ENCODE results near the gene RBPMS2. TPM values are rescaled to one million over a fixed set of nuclear protein-coding genes. Genes with fewer than 3 reads are reported as not detected.

Gene RBPMS2
- total and polyA plus RNA-seq, 2 of the 4 experiments (the other 2 are of a cell fraction) = 2.8 TPM; not detected in 1

DNA sequence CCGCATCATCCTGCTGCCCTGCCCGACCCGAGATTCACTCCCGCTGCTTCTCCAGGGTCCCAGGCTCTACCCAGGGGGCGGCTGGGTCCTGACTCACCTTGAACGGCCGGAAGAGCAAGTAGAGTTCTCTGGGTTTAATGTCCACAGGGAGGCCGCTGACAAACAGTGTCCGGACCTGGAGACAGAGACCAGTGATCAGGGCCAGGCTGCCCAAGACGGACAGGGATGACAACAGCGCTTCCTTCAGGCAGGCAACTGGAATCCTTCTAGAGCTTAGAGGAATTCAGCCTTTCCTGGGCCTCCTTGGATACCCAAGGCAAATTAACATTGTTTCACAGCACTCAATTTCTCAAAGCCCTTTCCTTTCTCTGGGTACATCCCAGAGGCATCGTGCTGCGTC is 23.9 kb downstream of the RBPMS2 start:
- Histone ChIP-seq H4K20me1 (ENCODE audit: insufficient read depth, low read length) (peaks cover 5% of the 10 kb centered on the region; the same call in 1 of the 2 replicates), H3K56ac (ENCODE audit: extremely low read depth, insufficient read depth, low read length) (no peak overlapping the region)
- dilution Hi-C loops (cut with HindIII; ENCODE audit: low sequenced_read_pairs, unreplicated experiment) = no loop called here

More for the DNA sequence above, 23.9 kb downstream of the RBPMS2 start:
- no peak overlapping the region for H2AK9ac ChIP-seq (replicated peaks; ENCODE audit: low read depth, low read length, poor library complexity)
- H2BK120ac ChIP-seq (ENCODE audit: low read depth, low read length) = no peak overlapping the region
- no peak overlapping the region for H3K14ac ChIP-seq (replicated peaks; ENCODE audit: low read depth, low read length)
- H3K18ac ChIP-seq (ENCODE audit: low read depth, low read length) = no peak overlapping the region
- H2BK5ac ChIP-seq (ENCODE audit: low read depth, low read length, poor library complexity, severe bottlenecking) = no peak overlapping the region
- no peak overlapping the region for H2BK15ac ChIP-seq (ENCODE audit: low read depth, low read length)
- DNase-seq = no peak
- WGBS, 2 experiments (ENCODE audit: extremely low coverage in 2 of 2, insufficient read length in 1 of 2) = 96% methylated on average over 8 of the region's 13 CpGs; no CpG with 5 or more reads in 1 of the 2 experiments
- H3K9me1 ChIP-seq (ENCODE audit: insufficient read depth, low read length) = peaks cover 14% of the 10 kb centered on the region; the same call in 1 of the 2 replicates
- H3K4me2 ChIP-seq (ENCODE audit: low read depth, low read length) = no peak overlapping the region
- H3K9ac ChIP-seq (ENCODE audit: low read depth, low read length) = no peak overlapping the region
- ChIA-PET CTCF (interaction anchor here (0.6 kb wide), 2 partner anchors 96 to 392 kb away, joined by 3 to 5 read pairs; no protein-coding TSS in a partner anchor), POLR2A (ENCODE audit: unreplicated experiment) (no interaction called here)
- no peak overlapping the region for H3K27ac ChIP-seq (ENCODE audit: insufficient read depth, low read length)
- no TSS peak for BruUV-seq (replicated peaks)
- no peak for TF ChIP-seq CHD1 (IDR thresholded peaks at IDR 0.05; ENCODE audit: low read depth, low read length)
- no peak for TF ChIP-seq CEBPB (IDR thresholded peaks at IDR 0.05; ENCODE audit: low read depth, low read length)
- TF ChIP-seq SMC3 (IDR thresholded peaks at IDR 0.05; ENCODE audit: low read depth, low read length) = no peak
- no peak for TF ChIP-seq MXI1 (IDR thresholded peaks at IDR 0.05; ENCODE audit: borderline replicate concordance, low read depth, low read length)
- no peak for TF ChIP-seq POLR2A (IDR thresholded peaks at IDR 0.05; ENCODE audit: low read depth, low read length)
- no peak for TF ChIP-seq RAD21 (IDR thresholded peaks at IDR 0.05; ENCODE audit: low read length)
- no peak for TF ChIP-seq CTCF (conservative IDR thresholded peaks at IDR 0.05; ENCODE audit: low read depth, low read length)
- TF ChIP-seq MAZ (IDR thresholded peaks at IDR 0.05; ENCODE audit: borderline replicate concordance, low read depth, low read length) = no peak
- TF ChIP-seq, protein P1, sequence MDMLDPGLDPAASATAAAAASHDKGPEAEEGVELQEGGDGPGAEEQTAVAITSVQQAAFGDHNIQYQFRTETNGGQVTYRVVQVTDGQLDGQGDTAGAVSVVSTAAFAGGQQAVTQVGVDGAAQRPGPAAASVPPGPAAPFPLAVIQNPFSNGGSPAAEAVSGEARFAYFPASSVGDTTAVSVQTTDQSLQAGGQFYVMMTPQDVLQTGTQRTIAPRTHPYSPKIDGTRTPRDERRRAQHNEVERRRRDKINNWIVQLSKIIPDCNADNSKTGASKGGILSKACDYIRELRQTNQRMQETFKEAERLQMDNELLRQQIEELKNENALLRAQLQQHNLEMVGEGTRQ (IDR thresholded peaks at IDR 0.05; ENCODE audit: low read depth, low read length) = no peak
- TF ChIP-seq RFX5 (IDR thresholded peaks at IDR 0.05; ENCODE audit: low read depth, low read length) = no peak
- no peak for TF ChIP-seq BHLHE40 (IDR thresholded peaks at IDR 0.05; ENCODE audit: low read depth, low read length)
- TF ChIP-seq RCOR1 (IDR thresholded peaks at IDR 0.05; ENCODE audit: insufficient replicate concordance, low read length) = no peak
- TF ChIP-seq FOS (IDR thresholded peaks at IDR 0.05; ENCODE audit: low read depth, low read length) = no peak
- TF ChIP-seq MAFK (IDR thresholded peaks at IDR 0.05; ENCODE audit: low read depth, low read length) = no peak
- H4K91ac ChIP-seq (ENCODE audit: insufficient read depth, low read depth, low read length) = no peak overlapping the region
- in situ Hi-C loops (cut with MboI; ENCODE audit: low sequenced_read_pairs) (no loop called here), intact Hi-C loops (cut with micrococcal nuclease) (no loop called here)
- peaks cover 11% of the 10 kb centered on the region for H3K4me1 ChIP-seq (ENCODE audit: control insufficient read depth, insufficient read depth, low read length)
- H4K5ac ChIP-seq (ENCODE audit: low read depth, low read length) = no peak overlapping the region
- no peaks in the 10 kb centered on the region; the same call in 1 of the 2 replicates for H3K27me3 ChIP-seq (ENCODE audit: control insufficient read depth, insufficient read depth, low read length)
- H3K4me3 ChIP-seq (ENCODE audit: insufficient read depth, low read depth, low read length) = no peak overlapping the region
- no peak overlapping the region for H4K8ac ChIP-seq (ENCODE audit: low read depth in 2 of 2, low read length in 2 of 2)
- no peak overlapping the region for H2AFZ ChIP-seq (replicated peaks; ENCODE audit: low read length, poor library complexity)
- no peaks in the 10 kb centered on the region for H3K36me3 ChIP-seq (ENCODE audit: control insufficient read depth, insufficient read depth, low read length)
- H2AK5ac ChIP-seq (ENCODE audit: low read depth, low read length) = no peak overlapping the region
- H3K79me1 ChIP-seq (ENCODE audit: low read depth in 1 of 2, low read length in 2 of 2) = no peaks in the 10 kb centered on the region
- H3K23ac ChIP-seq (ENCODE audit: low read depth, low read length) = no peak overlapping the region
- H2BK20ac ChIP-seq (ENCODE audit: low read depth, low read length) = no peak overlapping the region
- no peaks in the 10 kb centered on the region for H3K9me3 ChIP-seq (ENCODE audit: control insufficient read depth, insufficient read depth, low read length)
- no peak for ATAC-seq (ENCODE audit: low read depth)
- H3K4ac ChIP-seq (ENCODE audit: low read depth, low read length) = no peak overlapping the region

Data from IMR-90 (cell line).